CD4-positive, alpha-beta T cell treated with Interleukin-12 subunit alpha and Interleukin-12 subunit beta, for 1 hour (primary cell): ENCODE measurements around the gene CARS1.

ENCODE experiments used
- DNase-seq: peaks from one replicate; pipeline ENCODE4 v3.0.0-alpha.2; 2020

Gene CARS1

GRCh38 chr11:2990617-2991451 is 66.4 kb downstream of the CARS1 start:
- DNase-seq: peak; percentile 40

DNA sequence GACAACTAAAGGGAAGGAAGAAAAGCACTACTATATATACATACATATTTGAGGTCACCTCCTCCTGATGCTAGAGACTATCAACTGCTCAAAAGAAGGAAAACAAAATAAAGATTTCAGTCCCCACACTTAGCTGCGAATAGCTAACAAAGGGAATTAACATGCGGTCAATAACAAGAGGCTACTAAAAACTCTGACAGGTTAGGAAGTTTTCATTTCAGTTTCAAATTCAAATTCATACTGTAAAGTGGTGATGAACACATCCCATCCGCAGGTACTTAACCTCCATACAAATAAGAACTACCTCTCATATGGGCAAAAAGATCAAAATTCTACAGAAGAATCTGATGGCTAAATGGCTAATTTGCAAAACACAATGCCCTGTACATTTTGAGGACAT is 67.7 kb downstream of the CARS1 start:
- peak; percentile 16 for DNase-seq

DNA sequence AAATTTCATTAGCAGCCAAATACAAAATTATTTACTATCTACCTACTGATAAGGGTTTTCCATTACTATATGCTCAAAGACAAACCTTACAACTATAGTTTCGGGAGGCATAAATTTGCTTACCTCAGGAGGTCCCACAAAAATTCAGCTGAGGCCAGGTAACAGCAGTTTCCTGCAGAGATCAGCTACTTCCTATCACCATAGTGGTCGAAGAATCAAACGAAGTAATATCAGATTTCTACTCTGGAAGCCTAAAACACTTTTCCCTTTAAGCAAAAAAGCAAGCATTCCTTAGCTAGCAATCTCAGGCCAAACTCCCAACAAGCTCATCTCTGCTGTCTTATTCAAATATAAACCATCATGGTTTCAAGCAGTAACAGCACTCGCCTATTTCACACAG is 68.2 kb downstream of the CARS1 start:
- peak; percentile 20 for DNase-seq

DNA sequence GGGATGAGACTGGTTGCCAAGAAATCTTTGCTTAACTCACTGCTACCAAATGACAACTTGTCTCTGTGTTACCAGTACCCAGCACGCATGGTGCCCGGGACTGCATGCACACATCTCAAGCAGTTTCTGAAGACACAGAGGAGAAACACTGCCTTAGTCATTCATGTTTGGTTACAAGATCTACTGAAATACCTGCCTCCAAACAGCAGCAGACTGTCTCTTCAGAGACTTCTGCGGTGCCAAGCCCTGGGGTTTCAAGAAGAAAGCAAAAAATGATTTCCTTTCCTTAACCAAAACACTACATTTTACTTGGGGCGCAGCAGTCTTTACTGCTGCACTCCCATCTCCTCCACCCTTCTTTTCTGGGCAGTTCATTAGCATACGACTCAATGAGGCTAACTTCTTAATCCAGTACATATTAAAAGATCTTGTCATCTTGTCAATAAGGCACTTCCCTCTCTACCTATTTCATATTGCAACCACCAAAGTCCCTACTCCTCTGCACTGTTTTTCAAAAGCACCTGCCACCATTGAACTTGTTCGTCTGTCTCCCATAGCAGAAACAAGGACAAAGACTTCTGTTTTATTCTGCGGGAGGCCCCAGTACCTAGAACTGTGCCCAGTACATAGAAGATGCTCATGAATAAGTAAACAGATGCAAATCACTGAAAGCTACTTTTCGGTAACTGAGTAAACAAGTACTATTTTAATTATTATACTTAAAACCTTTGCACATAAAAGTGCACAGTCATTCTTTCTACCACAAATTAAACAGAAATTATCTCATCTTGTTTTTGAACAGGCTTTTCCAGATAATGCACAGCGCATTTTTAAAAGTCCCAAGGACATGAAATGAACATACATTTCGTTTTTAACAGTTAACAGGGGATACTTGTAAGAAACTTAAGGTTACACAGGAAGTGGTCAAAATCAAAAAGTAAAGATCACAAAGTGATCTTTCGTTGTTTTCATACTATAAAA is 69.1 kb downstream of the CARS1 start:
- DNase-seq: peak; percentile 35

- DNase-seq: no peak
Measured at GRCh38 chr11:2983908-2984307, 73.3 kb downstream of the CARS1 start.

GRCh38 chr11:2982214-2982613 is 75.0 kb downstream of the CARS1 start:
- no peak for DNase-seq

DNA sequence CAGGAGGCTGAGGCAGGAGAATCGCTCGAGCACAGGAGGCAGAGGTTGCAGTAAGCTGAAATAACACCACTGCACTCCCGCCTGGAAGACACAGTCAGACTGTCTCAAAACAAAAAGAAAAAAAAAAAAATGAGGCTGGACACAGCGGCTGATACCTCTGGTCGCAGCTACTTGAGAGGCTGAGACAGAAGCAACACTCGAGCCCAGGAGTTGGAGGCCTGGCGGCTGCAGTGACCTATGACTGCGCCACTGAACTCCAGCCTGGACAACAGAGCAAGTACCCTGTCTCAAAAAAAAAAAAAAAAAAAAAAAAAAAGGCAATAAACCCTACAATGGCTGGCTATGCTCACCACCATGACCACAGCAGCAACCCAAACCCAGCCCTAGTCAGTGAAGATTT is 76.1 kb downstream of the CARS1 start:
- DNase-seq: no peak

DNA sequence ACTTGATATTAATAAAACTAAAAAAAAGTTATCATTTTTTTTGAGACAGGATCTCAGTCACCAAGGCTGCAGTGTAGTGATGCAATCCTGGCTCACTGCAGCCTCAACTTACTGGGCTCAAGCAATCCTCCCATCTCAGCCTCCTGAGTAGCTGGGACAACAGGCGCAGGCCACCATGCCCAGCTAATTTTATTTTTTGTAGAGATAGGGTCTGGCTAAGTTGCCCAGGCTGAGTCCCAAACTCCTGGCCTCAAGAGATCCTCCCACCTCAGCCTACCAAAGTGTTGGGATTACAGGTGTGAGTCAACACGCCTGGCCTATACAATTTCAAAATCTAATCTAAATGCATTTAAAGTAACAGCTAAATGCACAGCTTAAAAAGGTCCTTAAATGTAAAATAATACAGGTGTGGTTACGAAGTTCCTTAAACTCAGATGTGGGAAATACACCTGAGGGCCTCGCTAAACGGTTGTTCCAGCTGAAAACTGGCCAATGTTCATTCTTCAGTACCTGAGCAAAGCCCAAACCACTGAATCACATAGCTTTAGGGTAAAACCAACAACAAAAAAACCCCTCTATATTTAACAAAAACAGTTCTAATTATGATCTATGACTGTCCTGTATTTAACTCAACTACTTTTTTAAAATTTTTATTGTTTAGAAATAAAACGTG is 76.9 kb downstream of the CARS1 start:
- no peak for DNase-seq

GRCh38 chr11:2977113-2977512 is 80.1 kb downstream of the CARS1 start:
- no peak for DNase-seq

GRCh38 chr11:2976294-2977063 is 80.7 kb downstream of the CARS1 start:
- no peak for DNase-seq

DNA sequence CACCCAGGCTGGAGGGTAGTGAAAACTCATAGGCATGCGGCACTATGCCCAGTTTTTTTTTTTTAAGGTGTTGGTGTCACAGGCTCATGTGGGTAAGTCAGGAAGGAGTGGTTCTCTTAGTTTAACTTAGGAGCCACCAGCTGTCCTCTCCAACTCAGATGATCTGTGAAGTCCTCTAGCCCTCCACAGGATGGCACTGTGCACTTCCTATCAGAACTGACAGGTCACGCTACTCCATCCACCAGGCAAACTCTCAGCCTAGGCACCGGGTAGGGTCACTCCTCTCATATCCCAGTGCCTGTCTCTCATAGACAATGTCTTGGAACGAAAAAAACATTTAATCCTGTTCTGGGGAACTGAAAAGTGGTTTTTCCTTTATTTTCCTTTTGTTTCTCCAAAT is 81.6 kb downstream of the CARS1 start:
- DNase-seq: peak; percentile 62

DNA sequence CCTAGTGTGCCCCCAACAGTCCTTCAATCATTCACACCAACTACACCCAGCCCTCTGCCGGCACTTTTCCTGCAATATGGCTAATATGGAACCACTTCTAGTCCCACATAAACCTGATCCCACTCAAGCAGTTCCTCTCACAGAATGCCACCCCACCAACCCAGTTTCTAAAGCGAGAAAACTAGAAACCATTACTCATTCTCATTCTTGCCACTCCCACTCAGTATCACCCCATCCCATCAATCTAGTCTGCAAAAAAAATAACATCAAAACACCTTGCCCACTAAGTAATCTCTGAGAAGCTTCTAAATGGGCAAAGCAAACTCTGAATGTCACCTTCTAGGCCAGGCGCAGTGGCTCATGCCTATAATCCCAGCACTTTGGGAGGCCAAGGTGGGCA is 83.0 kb downstream of the CARS1 start:
- DNase-seq: no peak

GRCh38 chr11:2968341-2968900 is 88.8 kb downstream of the CARS1 start:
- DNase-seq: no peak

DNA sequence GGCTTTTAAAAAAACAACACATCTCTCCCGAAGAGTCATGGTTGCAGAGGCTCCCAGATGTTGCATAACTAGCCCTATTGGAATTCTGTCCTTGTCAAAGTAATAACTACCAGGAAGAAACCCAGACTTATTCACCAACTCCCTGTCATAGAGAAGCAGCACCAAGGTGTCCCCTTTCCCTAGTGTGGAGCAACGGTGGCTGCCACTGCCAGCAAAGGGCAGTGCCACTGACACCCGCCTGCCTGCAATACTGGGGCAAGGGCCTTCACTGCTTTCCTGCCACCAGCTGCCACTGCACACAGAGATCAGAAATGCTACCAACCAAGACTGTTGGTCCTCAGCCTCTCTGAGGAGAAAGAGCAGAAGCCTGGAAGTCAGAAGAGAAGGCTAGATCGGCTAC is 92.4 kb downstream of the CARS1 start:
- DNase-seq: no peak

DNA sequence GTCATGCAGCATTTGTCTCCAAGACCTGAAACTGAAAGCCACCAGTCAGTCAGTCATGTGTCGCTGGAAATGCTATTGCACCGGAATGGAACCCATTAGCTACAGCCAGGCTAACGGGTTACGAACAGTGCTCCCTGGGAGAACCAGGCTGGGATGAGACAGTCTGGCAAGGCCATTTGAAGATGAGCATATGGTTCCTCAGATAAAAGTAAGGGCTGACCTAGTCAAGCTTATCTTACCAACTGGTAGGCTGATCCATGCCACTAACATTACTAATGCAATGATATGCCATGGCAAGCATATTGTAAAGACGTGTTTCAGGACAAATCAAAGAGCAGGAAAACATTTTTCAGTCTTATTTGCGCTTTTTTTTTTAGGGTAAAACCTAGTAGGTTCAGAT is 93.5 kb downstream of the CARS1 start:
- DNase-seq: no peak

- no peak for DNase-seq
Measured at GRCh38 chr11:2963112-2963754, 94.0 kb downstream of the CARS1 start.

DNA sequence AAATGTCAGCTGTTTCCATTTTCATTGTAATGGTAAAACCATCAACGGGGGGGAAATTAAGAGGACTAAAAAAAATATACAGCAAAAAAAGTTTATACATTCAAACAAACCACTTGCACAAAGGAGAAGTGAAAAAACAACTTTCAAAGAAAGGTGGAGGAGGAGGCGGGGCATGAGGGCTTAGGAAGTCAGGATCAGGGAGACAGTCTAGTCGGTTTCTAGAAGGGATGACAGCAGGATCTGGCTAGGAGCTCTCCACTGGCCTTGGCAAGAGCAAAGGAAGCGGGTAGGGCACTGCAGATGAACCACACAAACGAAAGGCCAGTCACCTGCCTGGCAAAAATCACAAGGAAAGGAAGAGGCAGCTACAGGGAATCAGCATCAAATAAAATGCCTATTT is 96.1 kb downstream of the CARS1 start:
- no peak for DNase-seq

DNA sequence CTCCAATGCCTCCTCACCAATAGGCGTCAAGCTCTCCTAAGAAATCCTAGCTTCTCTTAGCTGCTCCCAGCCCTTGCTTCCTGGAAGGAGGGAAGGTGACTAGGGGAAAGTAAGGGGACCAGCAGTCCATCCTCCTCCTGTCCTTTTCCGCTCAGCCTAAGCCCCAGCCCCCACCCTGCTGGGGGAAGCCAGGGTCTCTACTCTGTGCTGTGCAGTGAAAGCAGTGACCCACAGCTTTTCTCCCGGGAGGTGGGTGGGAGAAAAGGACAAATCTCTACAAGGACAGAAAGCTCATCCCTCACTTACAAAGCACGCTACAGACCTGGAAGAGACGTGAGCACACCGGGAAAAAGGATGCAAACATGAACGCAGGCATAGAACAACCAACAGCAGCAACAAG is 97.1 kb downstream of the CARS1 start:
- DNase-seq: no peak

DNA sequence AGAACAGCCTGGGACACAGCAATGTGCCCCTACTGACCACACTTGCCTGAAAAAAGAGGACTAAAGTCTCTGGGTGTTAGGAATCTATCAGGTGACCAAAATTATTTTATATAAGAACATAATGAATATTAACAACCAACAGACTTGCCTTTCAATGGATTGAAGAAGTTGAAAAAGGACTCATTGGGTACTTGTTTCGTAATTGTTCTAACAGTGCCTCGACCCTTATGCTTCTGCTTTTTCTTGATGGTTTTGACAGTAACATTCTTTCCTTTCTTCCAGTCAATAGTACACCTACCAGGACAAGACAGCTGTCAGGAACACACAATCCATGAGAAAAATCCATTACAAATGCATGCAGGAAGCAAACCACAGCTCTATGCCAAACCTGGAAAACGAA is 99.0 kb downstream of the CARS1 start:
- no peak for DNase-seq

- no peak for DNase-seq
Measured at GRCh38 chr11:2955906-2956476, 101.2 kb downstream of the CARS1 start.

DNA sequence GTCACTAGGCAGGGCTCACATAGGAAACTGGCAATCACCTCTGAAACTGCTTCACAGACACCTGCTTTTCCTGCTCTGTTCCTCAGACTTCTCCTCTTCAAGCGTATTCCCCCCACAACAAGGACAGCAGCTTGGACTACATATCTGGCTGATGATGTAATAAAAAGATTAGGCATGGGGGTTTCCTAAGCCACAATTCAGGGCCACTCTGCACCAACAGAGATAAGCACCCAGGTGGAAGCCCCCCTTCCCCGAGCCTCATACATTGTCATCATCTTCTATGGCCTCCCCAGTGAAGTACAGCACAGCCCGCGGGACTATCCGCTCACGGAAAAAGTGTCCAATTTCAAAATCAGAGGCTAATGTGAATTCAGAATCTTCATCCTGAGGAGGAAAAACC is 103.0 kb downstream of the CARS1 start:
- DNase-seq: no peak
